K562 (cell line): ENCODE data around the gene GUK1. TPM values are rescaled to one million over a fixed set of nuclear protein-coding genes. Genes with fewer than 3 reads are reported as not detected.

Source experiments
- CBFA2T2 ChIP-seq: fragments of 450-650 bp; conservative IDR thresholded peaks from 2 replicates; pipeline ENCODE4 v1.6.1; 2017; ENCODE audit warnings: mild to moderate bottlenecking
- E2F3 ChIP-seq: fragments of 250-450 bp; sonication (Bioruptor Pico); IDR thresholded peaks from 2 replicates; pipeline ENCODE4 v1.4.0; 2020; ENCODE audit warnings: mild to moderate bottlenecking
- FOXK1 ChIP-seq: sonication (generic); formaldehyde crosslinking; IDR thresholded peaks from 2 replicates; pipeline ENCODE4 v1.8.0; 2022; ENCODE audit warnings: missing genetic modification reagents, mild to moderate bottlenecking, borderline replicate concordance
- HBP1 ChIP-seq: fragments of 450-650 bp; formaldehyde crosslinking; IDR thresholded peaks from 2 replicates; pipeline ENCODE4 v1.4.0; 2022; ENCODE audit warnings: missing genetic modification characterization
- HDAC1 ChIP-seq, 2 experiments: fragments of 450-650 bp; IDR thresholded peaks; 2 replicates each; pipeline ENCODE4 v1.6.1; 2016 to 2017; ENCODE audit warnings: inconsistent platforms in 1 of 2, mild to moderate bottlenecking in 1 of 2, moderate library complexity in 1 of 2
- PURB ChIP-seq: sonication (generic); formaldehyde crosslinking; IDR thresholded peaks from 2 replicates; pipeline ENCODE4 v1.9.0; 2021; ENCODE audit warnings: low read depth, mild to moderate bottlenecking, missing genetic modification reagents
- RAD51 ChIP-seq: fragments of 450-650 bp; IDR thresholded peaks from 2 replicates; pipeline ENCODE4 v1.7.1; 2016; ENCODE audit warnings: low read depth, mild to moderate bottlenecking, borderline replicate concordance
- RERE ChIP-seq: sonication (generic); formaldehyde crosslinking; IDR thresholded peaks from 2 replicates; pipeline ENCODE4 v1.8.0; 2023; ENCODE audit warnings: missing genetic modification reagents, mild to moderate bottlenecking, borderline replicate concordance
- TAF9B ChIP-seq: fragments of 450-650 bp; IDR thresholded peaks from 2 replicates; pipeline ENCODE4 v1.6.1; 2018; ENCODE audit warnings: mild to moderate bottlenecking; ENCODE audit not compliant: partially characterized antibody
- XRCC3 ChIP-seq: fragments of 450-650 bp; IDR thresholded peaks from 2 replicates; pipeline ENCODE4 v1.6.1; 2017; ENCODE audit warnings: mild to moderate bottlenecking, moderate library complexity
- ZC3H4 ChIP-seq: sonication (generic); formaldehyde crosslinking; IDR thresholded peaks from 2 replicates; pipeline ENCODE4 v1.9.0; 2021; ENCODE audit warnings: missing genetic modification reagents, borderline replicate concordance
- ZKSCAN8 ChIP-seq: fragments of 200-800 bp; sonication (Bioruptor generic); IDR thresholded peaks from 2 replicates; pipeline ENCODE4 v1.6.1; 2016; ENCODE audit warnings: missing genetic modification characterization, missing compliant biosample characterization
- polyA plus RNA-seq, 8 experiments: library from polyadenylated mRNA; depleted of rRNA in 4 of 8; stranded (reverse) in 5 of 8; unstranded in 3 of 8; fragments of >200 nt; fragmentation: Nextera tagmentation in 2 of 8; fragmentation: Illumina TruSeq in 1 of 8; extraction: Ambion mirVana in 2 of 8; extraction: Trizol in 1 of 8; gene quantifications; 2 replicates each; pipeline versions ENCODE4 v1.2.1 to v1.2.3, GENCODE V29; 2011 to 2014; ENCODE audit warnings: inconsistent platforms in 1 of 8, missing spikeins in 1 of 8
- total RNA-seq, 7 experiments: library from RNA; depleted of rRNA in 6 of 7; stranded (reverse); fragments of >200 nt in 6 of 7; fragmentation: Illumina TruSeq in 2 of 7; extraction: Trizol in 2 of 7; gene quantifications; 2 replicates each; pipeline versions ENCODE4 v1.2.1 to v1.2.3, GENCODE V29; 2011 to 2021; ENCODE audit warnings: low replicate concordance in 1 of 7
- TF ChIP-seq, protein P1 (sequence below): sonication (generic); formaldehyde crosslinking; IDR thresholded peaks from 2 replicates; pipeline ENCODE4 v1.8.0; 2022; ENCODE audit warnings: mild to moderate bottlenecking, missing genetic modification reagents
- TF ChIP-seq, protein P2 (sequence below), 2 experiments: fragments of 450-650 bp in 1 of 2; sonication (generic) in 1 of 2; formaldehyde crosslinking in 1 of 2; IDR thresholded peaks in 1 of 2; conservative IDR thresholded peaks in 1 of 2; 2 replicates each; pipeline versions ENCODE4 v1.6.1 to v1.8.1; 2016 to 2023; ENCODE audit warnings: mild to moderate bottlenecking in 2 of 2, moderate library complexity in 2 of 2, inconsistent platforms in 1 of 2, missing genetic modification reagents in 1 of 2
- TF ChIP-seq, protein P3 (sequence below): IDR thresholded peaks from 2 replicates; pipeline ENCODE4 v1.6.1; 2016; ENCODE audit warnings: missing genetic modification characterization, missing compliant biosample characterization

Gene GUK1
- total and polyA plus RNA-seq, 9 of the 15 experiments (the other 6 are each of a cell fraction or from before 2014, with no cell fraction given), result 7.0 to 331 (median 132) TPM

DNA sequence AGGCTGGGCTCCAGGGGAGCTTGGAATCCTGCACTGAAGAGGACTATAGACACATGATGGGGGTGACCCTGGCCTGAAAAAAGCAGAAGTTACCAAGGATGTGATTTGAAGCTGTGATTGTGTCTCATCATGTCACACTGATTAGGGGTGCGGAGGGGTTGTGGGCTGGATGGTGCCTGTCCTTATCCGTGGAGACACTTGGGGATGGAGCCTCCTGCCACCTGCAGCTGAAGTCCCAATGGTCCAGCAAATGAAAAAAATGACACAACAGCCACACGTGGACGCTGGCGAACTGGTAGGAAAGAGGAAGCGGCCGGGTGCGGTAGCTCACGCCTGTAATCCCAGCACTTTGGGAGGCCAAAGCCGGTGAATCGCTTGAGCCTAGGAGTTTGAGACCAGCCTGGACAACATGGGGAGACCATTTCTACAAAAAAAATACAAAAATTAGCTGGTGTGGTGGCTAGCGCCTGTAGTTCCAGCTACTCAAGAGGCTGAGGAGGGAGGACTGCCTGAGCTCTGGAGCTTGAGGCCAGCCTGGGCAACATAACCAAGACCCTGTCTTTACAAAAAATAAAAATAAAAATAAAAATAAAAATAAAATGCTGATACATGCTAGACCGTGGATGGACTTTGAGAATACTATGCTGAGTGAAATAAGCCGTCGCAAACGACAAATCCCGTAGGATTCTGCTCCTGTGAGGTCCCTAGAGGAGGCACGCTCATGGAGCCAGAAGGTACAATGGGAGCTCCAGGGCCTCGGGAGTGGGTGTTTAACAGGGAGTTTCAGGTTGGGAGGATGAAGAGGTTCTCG, 24.7 kb downstream of the GUK1 start (continued):
- TF ChIP-seq HBP1 (CRISPR knock-in tag) (0 out of 2 replicates have a peak, but pooled peaks have one; percentile 49), E2F3 (0 out of 2 replicates have a peak, but pooled peaks have one; percentile 21), XRCC3 (no peak), HDAC1 (IDR thresholded peaks at IDR 0.05) (peak; percentile 80 to 100; a peak in 3 of 4 replicates), CBFA2T2 (peak; percentile 88), RAD51 (no peak), PURB (CRISPR knock-in tag) (no peak), ZC3H4 (0 out of 2 replicates have a peak, but pooled peaks have one; percentile 47), FOXK1 (CRISPR knock-in tag) (peak; percentile 66), RERE (CRISPR knock-in tag) (no peak), ZKSCAN8 (CRISPR knock-in tag) (no peak), TAF9B (no peak)
- TF ChIP-seq, protein P1, sequence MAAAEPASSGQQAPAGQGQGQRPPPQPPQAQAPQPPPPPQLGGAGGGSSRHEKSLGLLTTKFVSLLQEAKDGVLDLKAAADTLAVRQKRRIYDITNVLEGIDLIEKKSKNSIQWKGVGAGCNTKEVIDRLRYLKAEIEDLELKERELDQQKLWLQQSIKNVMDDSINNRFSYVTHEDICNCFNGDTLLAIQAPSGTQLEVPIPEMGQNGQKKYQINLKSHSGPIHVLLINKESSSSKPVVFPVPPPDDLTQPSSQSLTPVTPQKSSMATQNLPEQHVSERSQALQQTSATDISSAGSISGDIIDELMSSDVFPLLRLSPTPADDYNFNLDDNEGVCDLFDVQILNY (CRISPR knock-in tag), result 0 out of 2 replicates have a peak, but pooled peaks have one; percentile 24
- TF ChIP-seq, protein P2, sequence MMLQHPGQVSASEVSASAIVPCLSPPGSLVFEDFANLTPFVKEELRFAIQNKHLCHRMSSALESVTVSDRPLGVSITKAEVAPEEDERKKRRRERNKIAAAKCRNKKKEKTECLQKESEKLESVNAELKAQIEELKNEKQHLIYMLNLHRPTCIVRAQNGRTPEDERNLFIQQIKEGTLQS (IDR thresholded peaks at IDR 0.05), result peak; percentile 30
- TF ChIP-seq, protein P2 (CRISPR knock-in tag; conservative IDR thresholded peaks at IDR 0.05), result peak; percentile 60; the same call in 1 of the 2 replicates
- TF ChIP-seq, protein P3, sequence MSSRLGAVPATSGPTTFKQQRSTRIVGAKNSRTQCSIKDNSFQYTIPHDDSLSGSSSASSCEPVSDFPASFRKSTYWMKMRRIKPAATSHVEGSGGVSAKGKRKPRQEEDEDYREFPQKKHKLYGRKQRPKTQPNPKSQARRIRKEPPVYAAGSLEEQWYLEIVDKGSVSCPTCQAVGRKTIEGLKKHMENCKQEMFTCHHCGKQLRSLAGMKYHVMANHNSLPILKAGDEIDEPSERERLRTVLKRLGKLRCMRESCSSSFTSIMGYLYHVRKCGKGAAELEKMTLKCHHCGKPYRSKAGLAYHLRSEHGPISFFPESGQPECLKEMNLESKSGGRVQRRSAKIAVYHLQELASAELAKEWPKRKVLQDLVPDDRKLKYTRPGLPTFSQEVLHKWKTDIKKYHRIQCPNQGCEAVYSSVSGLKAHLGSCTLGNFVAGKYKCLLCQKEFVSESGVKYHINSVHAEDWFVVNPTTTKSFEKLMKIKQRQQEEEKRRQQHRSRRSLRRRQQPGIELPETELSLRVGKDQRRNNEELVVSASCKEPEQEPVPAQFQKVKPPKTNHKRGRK (tag), result no peak; the same call in 1 of the 2 replicates
